GM23338 (cell line): ENCODE data around the gene TMEM141.

ENCODE experiments used
- CREB1 ChIP-seq: fragments of 250-450 bp; sonication (Bioruptor Pico); IDR thresholded peaks from 2 replicates; pipeline ENCODE4 v1.5.0; 2020; ENCODE audit warnings: low read depth, mild to moderate bottlenecking, moderate library complexity
- EZH2 ChIP-seq: fragments of 200-600 bp; sonication (generic); IDR thresholded peaks from one replicate; pipeline ENCODE4 v1.8.0; 2017; ENCODE audit warnings: antibody characterized with exemption, mild to moderate bottlenecking, low read depth; ENCODE audit not compliant: unreplicated experiment
- EZH2phosphoT487 ChIP-seq: fragments of 200-600 bp; sonication (generic); IDR thresholded peaks from one replicate; pipeline ENCODE4 v1.8.1; 2018; ENCODE audit warnings: antibody characterized with exemption; ENCODE audit not compliant: unreplicated experiment
- JUNB ChIP-seq: IDR thresholded peaks from one replicate; pipeline ENCODE4 v1.6.1; 2016; ENCODE audit warnings: antibody characterized with exemption; ENCODE audit not compliant: unreplicated experiment
- NANOG ChIP-seq: IDR thresholded peaks from 2 replicates; pipeline ENCODE4 v1.6.1; 2016; ENCODE audit warnings: antibody characterized with exemption, borderline replicate concordance
- POLR2AphosphoS5 ChIP-seq: IDR thresholded peaks from 2 replicates; pipeline ENCODE4 v1.6.1; 2016; ENCODE audit warnings: antibody characterized with exemption, low read depth
- REST ChIP-seq: IDR thresholded peaks from one replicate; pipeline ENCODE4 v1.6.1; 2018; ENCODE audit warnings: antibody characterized with exemption; ENCODE audit not compliant: unreplicated experiment
- ZNF114 ChIP-seq: fragments of 250-450 bp; sonication (Bioruptor Pico); IDR thresholded peaks from 2 replicates; pipeline ENCODE4 v1.5.0; 2020; ENCODE audit warnings: mild to moderate bottlenecking, moderate library complexity
- ZNF331 ChIP-seq: fragments of 250-450 bp; sonication (Bioruptor Pico); IDR thresholded peaks from 2 replicates; pipeline ENCODE4 v1.5.0; 2020; ENCODE audit warnings: low read depth, mild to moderate bottlenecking, moderate library complexity
- TF ChIP-seq, protein P1 (sequence below), 2 experiments: fragments of 200-600 bp in 1 of 2; sonication (generic) in 1 of 2; conservative IDR thresholded peaks; 2 replicates each; pipeline versions ENCODE4 v1.5.1 to v1.6.1; 2016 to 2017; ENCODE audit warnings: antibody characterized with exemption in 2 of 2, low read depth in 2 of 2, mild to moderate bottlenecking in 2 of 2, moderate library complexity in 1 of 2
- TF ChIP-seq, protein P2 (sequence below): IDR thresholded peaks from 2 replicates; pipeline ENCODE4 v1.6.1; 2016; ENCODE audit warnings: antibody characterized with exemption

DNA sequence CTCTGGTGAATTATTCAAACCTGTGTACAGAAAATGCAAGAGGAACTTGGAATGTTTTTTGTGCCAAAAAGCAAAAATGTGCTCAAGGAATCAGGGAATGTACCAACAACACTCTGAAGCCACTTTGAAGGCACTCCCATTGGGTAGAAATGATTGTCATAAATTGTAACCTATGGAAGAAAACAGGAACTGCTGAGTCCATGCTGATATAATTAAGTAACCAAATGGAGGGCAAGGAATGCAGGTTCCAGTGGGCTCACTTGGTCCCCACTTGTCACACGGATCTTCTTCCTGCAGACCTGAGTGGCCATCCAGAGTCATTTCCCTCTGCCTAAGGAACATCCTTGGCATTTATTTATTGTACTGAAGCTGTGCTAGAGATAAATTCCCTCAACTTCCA lies 39.9 kb upstream of the TMEM141 start:
- TF ChIP-seq, protein P1, sequence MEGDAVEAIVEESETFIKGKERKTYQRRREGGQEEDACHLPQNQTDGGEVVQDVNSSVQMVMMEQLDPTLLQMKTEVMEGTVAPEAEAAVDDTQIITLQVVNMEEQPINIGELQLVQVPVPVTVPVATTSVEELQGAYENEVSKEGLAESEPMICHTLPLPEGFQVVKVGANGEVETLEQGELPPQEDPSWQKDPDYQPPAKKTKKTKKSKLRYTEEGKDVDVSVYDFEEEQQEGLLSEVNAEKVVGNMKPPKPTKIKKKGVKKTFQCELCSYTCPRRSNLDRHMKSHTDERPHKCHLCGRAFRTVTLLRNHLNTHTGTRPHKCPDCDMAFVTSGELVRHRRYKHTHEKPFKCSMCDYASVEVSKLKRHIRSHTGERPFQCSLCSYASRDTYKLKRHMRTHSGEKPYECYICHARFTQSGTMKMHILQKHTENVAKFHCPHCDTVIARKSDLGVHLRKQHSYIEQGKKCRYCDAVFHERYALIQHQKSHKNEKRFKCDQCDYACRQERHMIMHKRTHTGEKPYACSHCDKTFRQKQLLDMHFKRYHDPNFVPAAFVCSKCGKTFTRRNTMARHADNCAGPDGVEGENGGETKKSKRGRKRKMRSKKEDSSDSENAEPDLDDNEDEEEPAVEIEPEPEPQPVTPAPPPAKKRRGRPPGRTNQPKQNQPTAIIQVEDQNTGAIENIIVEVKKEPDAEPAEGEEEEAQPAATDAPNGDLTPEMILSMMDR (conservative IDR thresholded peaks at IDR 0.05; ENCODE audit: low read depth in 2 of 2), result no peak
- TF ChIP-seq EZH2 (no peak), EZH2phosphoT487 (no peak), REST (no peak), CREB1 (no peak), POLR2AphosphoS5 (no peak), ZNF114 (no peak), NANOG (no peak), JUNB (no peak), ZNF331 (CRISPR knock-in tag) (no peak)
- TF ChIP-seq, protein P2, sequence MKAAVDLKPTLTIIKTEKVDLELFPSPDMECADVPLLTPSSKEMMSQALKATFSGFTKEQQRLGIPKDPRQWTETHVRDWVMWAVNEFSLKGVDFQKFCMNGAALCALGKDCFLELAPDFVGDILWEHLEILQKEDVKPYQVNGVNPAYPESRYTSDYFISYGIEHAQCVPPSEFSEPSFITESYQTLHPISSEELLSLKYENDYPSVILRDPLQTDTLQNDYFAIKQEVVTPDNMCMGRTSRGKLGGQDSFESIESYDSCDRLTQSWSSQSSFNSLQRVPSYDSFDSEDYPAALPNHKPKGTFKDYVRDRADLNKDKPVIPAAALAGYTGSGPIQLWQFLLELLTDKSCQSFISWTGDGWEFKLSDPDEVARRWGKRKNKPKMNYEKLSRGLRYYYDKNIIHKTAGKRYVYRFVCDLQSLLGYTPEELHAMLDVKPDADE, result no peak
